ENCODE data around the gene GLDN.

Gene GLDN

GRCh38 chr15:51311510-51311909 lies 29.9 kb upstream of the GLDN start:
- no peak overlapping the region for H4K8ac ChIP-seq (ENCODE audit: low read length)
- H3K4ac ChIP-seq (ENCODE audit: low read depth in 1 of 2, low read length in 2 of 2) = no peak overlapping the region
- H3K4me1 ChIP-seq (ENCODE audit: control insufficient read depth, insufficient read depth, low read depth, low read length) = no peaks in the 10 kb centered on the region
- 71% methylated on average over 2 of the region's 2 CpGs for WGBS
- no peak overlapping the region for H4K91ac ChIP-seq (ENCODE audit: low read length)
- no peak overlapping the region for H2BK5ac ChIP-seq (ENCODE audit: low read depth, low read length, poor library complexity, severe bottlenecking)
- H3K4me2 ChIP-seq (ENCODE audit: low read length, poor library complexity, severe bottlenecking) = no peak overlapping the region
- no peaks in the 10 kb centered on the region for H3K9me3 ChIP-seq (ENCODE audit: control insufficient read depth, low read length)
- H3K4me3 ChIP-seq (ENCODE audit: insufficient read depth in 1 of 2, low read depth in 1 of 2, low read length in 2 of 2) = no peak overlapping the region
- H3K23ac ChIP-seq (ENCODE audit: low read length in 2 of 2) = no peak overlapping the region
- no peaks in the 10 kb centered on the region for H3K79me1 ChIP-seq (replicated peaks; ENCODE audit: low read length, poor library complexity, severe bottlenecking)
- no peak overlapping the region for H3K18ac ChIP-seq (ENCODE audit: low read depth in 1 of 2, low read length in 2 of 2)
- DNase-seq = no peak
- H2BK12ac ChIP-seq (ENCODE audit: low read length in 2 of 2) = no peak overlapping the region
- H3K27me3 ChIP-seq (ENCODE audit: control insufficient read depth in 1 of 2, insufficient read depth in 1 of 2, low read length in 2 of 2) = peaks cover 0 to 16% of the 10 kb centered on the region in 2 experiments
- no peak overlapping the region for H2BK120ac ChIP-seq (ENCODE audit: low read depth, low read length)
- H3K9ac ChIP-seq (ENCODE audit: low read length) = peak overlapping the region; percentile 5
- H3K27ac ChIP-seq (ENCODE audit: low read length, poor library complexity, severe bottlenecking) = no peak overlapping the region
- H2AK5ac ChIP-seq (ENCODE audit: low read length, severe bottlenecking) = no peak overlapping the region
- H2AFZ ChIP-seq (ENCODE audit: low read depth, low read length) = no peak overlapping the region
- no peak overlapping the region for H2BK15ac ChIP-seq (ENCODE audit: low read depth, poor library complexity, severe bottlenecking)
- H3K14ac ChIP-seq (ENCODE audit: low read length in 2 of 2) = no peak overlapping the region
- H3K36me3 ChIP-seq (ENCODE audit: control insufficient read depth in 1 of 2, insufficient read depth in 2 of 2, low read depth in 1 of 2, low read length in 2 of 2) = no peaks in the 10 kb centered on the region

GRCh38 chr15:51312166-51313073 lies 29.0 kb upstream of the GLDN start:
- Histone ChIP-seq H3K14ac (ENCODE audit: low read length in 2 of 2) (no peak overlapping the region), H4K8ac (ENCODE audit: low read length) (no peak overlapping the region), H2BK12ac (ENCODE audit: low read length in 2 of 2) (no peak overlapping the region), H2BK120ac (ENCODE audit: low read depth, low read length) (no peak overlapping the region), H2AFZ (ENCODE audit: low read depth, low read length) (no peak overlapping the region), H3K27ac (ENCODE audit: low read length, poor library complexity, severe bottlenecking) (no peak overlapping the region), H3K4me2 (ENCODE audit: low read length, poor library complexity, severe bottlenecking) (no peak overlapping the region), H3K9me3 (ENCODE audit: control insufficient read depth, low read length) (no peaks in the 10 kb centered on the region), H2BK15ac (ENCODE audit: low read depth, poor library complexity, severe bottlenecking) (no peak overlapping the region), H3K79me1 (replicated peaks; ENCODE audit: low read length, poor library complexity, severe bottlenecking) (no peaks in the 10 kb centered on the region), H4K91ac (ENCODE audit: low read length) (peak overlapping the region; percentile 41), H2AK5ac (ENCODE audit: low read length, severe bottlenecking) (no peak overlapping the region), H3K18ac (ENCODE audit: low read depth in 1 of 2, low read length in 2 of 2) (no peak overlapping the region), H3K23ac (ENCODE audit: low read length in 2 of 2) (no peak overlapping the region), H3K9ac (ENCODE audit: low read length) (peak overlapping the region; percentile 5), H3K27me3 (ENCODE audit: control insufficient read depth in 1 of 2, insufficient read depth in 1 of 2, low read length in 2 of 2) (peaks cover 0 to 12% of the 10 kb centered on the region in 2 experiments), H3K36me3 (ENCODE audit: control insufficient read depth in 1 of 2, insufficient read depth in 2 of 2, low read depth in 1 of 2, low read length in 2 of 2) (no peaks in the 10 kb centered on the region), H3K4me3 (ENCODE audit: insufficient read depth in 1 of 2, low read depth in 1 of 2, low read length in 2 of 2) (no peak overlapping the region), H3K4ac (ENCODE audit: low read depth in 1 of 2, low read length in 2 of 2) (no peak overlapping the region), H2BK5ac (ENCODE audit: low read depth, low read length, poor library complexity, severe bottlenecking) (no peak overlapping the region), H3K4me1 (ENCODE audit: control insufficient read depth, insufficient read depth, low read depth, low read length) (no peaks in the 10 kb centered on the region)
- DNase-seq = peak; percentile 46
- 75% methylated on average over 7 of the region's 8 CpGs for WGBS

- H2BK15ac ChIP-seq (ENCODE audit: low read depth, poor library complexity, severe bottlenecking) = no peak overlapping the region
- H3K4ac ChIP-seq (ENCODE audit: low read depth in 1 of 2, low read length in 2 of 2) = no peak overlapping the region
- no peaks in the 10 kb centered on the region for H3K9me3 ChIP-seq (ENCODE audit: control insufficient read depth, low read length)
- H2BK12ac ChIP-seq (ENCODE audit: low read length in 2 of 2) = no peak overlapping the region
- H2AK5ac ChIP-seq (ENCODE audit: low read length, severe bottlenecking) = no peak overlapping the region
- no peaks in the 10 kb centered on the region for H3K4me1 ChIP-seq (ENCODE audit: control insufficient read depth, insufficient read depth, low read depth, low read length)
- H4K91ac ChIP-seq (ENCODE audit: low read length) = peak overlapping the region; percentile 41
- H3K18ac ChIP-seq (ENCODE audit: low read depth in 1 of 2, low read length in 2 of 2) = no peak overlapping the region
- H3K14ac ChIP-seq (ENCODE audit: low read length in 2 of 2) = no peak overlapping the region
- H3K4me2 ChIP-seq (ENCODE audit: low read length, poor library complexity, severe bottlenecking) = no peak overlapping the region
- peaks cover 0 to 6% of the 10 kb centered on the region in 2 experiments for H3K27me3 ChIP-seq (ENCODE audit: control insufficient read depth in 1 of 2, insufficient read depth in 1 of 2, low read length in 2 of 2)
- no peak for DNase-seq
- no peak overlapping the region for H3K23ac ChIP-seq (ENCODE audit: low read length in 2 of 2)
- no peaks in the 10 kb centered on the region for H3K79me1 ChIP-seq (replicated peaks; ENCODE audit: low read length, poor library complexity, severe bottlenecking)
- H4K8ac ChIP-seq (ENCODE audit: low read length) = no peak overlapping the region
- H3K36me3 ChIP-seq (ENCODE audit: control insufficient read depth in 1 of 2, insufficient read depth in 2 of 2, low read depth in 1 of 2, low read length in 2 of 2) = no peaks in the 10 kb centered on the region
- no peak overlapping the region for H3K27ac ChIP-seq (ENCODE audit: low read length, poor library complexity, severe bottlenecking)
- H2BK120ac ChIP-seq (ENCODE audit: low read depth, low read length) = no peak overlapping the region
- no peak overlapping the region for H3K4me3 ChIP-seq (ENCODE audit: insufficient read depth in 1 of 2, low read depth in 1 of 2, low read length in 2 of 2)
- no peak overlapping the region for H2BK5ac ChIP-seq (ENCODE audit: low read depth, low read length, poor library complexity, severe bottlenecking)
- no peak overlapping the region for H3K9ac ChIP-seq (ENCODE audit: low read length)
- no peak overlapping the region for H2AFZ ChIP-seq (ENCODE audit: low read depth, low read length)
Observed at GRCh38 chr15:51313074-51313393, 28.4 kb upstream of the GLDN start.

GRCh38 chr15:51313644-51314280 lies 27.7 kb upstream of the GLDN start:
- no peak overlapping the region for H2BK15ac ChIP-seq (ENCODE audit: low read depth, poor library complexity, severe bottlenecking)
- no peaks in the 10 kb centered on the region for H3K79me1 ChIP-seq (replicated peaks; ENCODE audit: low read length, poor library complexity, severe bottlenecking)
- no peak overlapping the region for H2BK120ac ChIP-seq (ENCODE audit: low read depth, low read length)
- H3K9ac ChIP-seq (ENCODE audit: low read length) = no peak overlapping the region
- no peaks in the 10 kb centered on the region for H3K36me3 ChIP-seq (ENCODE audit: control insufficient read depth in 1 of 2, insufficient read depth in 2 of 2, low read depth in 1 of 2, low read length in 2 of 2)
- peaks cover 0 to 6% of the 10 kb centered on the region in 2 experiments for H3K27me3 ChIP-seq (ENCODE audit: control insufficient read depth in 1 of 2, insufficient read depth in 1 of 2, low read length in 2 of 2)
- no peak overlapping the region for H3K4me2 ChIP-seq (ENCODE audit: low read length, poor library complexity, severe bottlenecking)
- H2BK5ac ChIP-seq (ENCODE audit: low read depth, low read length, poor library complexity, severe bottlenecking) = no peak overlapping the region
- no peak overlapping the region for H3K4ac ChIP-seq (ENCODE audit: low read depth in 1 of 2, low read length in 2 of 2)
- no peak overlapping the region for H3K4me3 ChIP-seq (ENCODE audit: insufficient read depth in 1 of 2, low read depth in 1 of 2, low read length in 2 of 2)
- DNase-seq = no peak
- H2AK5ac ChIP-seq (ENCODE audit: low read length, severe bottlenecking) = no peak overlapping the region
- H3K14ac ChIP-seq (ENCODE audit: low read length in 2 of 2) = no peak overlapping the region
- 78% methylated on average over 8 of the region's 10 CpGs for WGBS
- H2AFZ ChIP-seq (ENCODE audit: low read depth, low read length) = no peak overlapping the region
- no peak overlapping the region for H3K18ac ChIP-seq (ENCODE audit: low read depth in 1 of 2, low read length in 2 of 2)
- no peak overlapping the region for H3K23ac ChIP-seq (ENCODE audit: low read length in 2 of 2)
- no peak overlapping the region for H2BK12ac ChIP-seq (ENCODE audit: low read length in 2 of 2)
- H3K4me1 ChIP-seq (ENCODE audit: control insufficient read depth, insufficient read depth, low read depth, low read length) = no peaks in the 10 kb centered on the region
- H3K27ac ChIP-seq (ENCODE audit: low read length, poor library complexity, severe bottlenecking) = no peak overlapping the region
- no peak overlapping the region for H4K8ac ChIP-seq (ENCODE audit: low read length)
- H3K9me3 ChIP-seq (ENCODE audit: control insufficient read depth, low read length) = no peaks in the 10 kb centered on the region
- H4K91ac ChIP-seq (ENCODE audit: low read length) = no peak overlapping the region
